Measurements from ENCODE around the gene CALR3. TPM values are rescaled to one million over a fixed set of nuclear protein-coding genes. Genes with fewer than 3 reads are reported as not detected.
"Not testable (repeated sequence)": the region's sequence is repeated elsewhere in the genome, so short reads cannot be mapped to it uniquely, and the experiment has no call there.

Gene CALR3
- total RNA-seq, 1 experiment from 2014 or later = not detected

GRCh38 chr19:16497837-16498236 lies 1.9 kb upstream of the CALR3 start:
- CTCF ChIA-PET = no interaction called here
- H3K4me1 Mint-ChIP-seq (ENCODE audit: low read depth, unreplicated experiment) = no peaks in the 10 kb centered on the region
- intact Hi-C loops (cut with micrococcal nuclease; ENCODE audit: unreplicated experiment) = loop anchor here (2.0 to 10.0 kb wide), 2 partner anchors 25 to 53 kb away; no protein-coding TSS in a partner anchor

GRCh38 chr19:16497042-16497441 lies 1.1 kb upstream of the CALR3 start:
- Histone ChIP-seq H3K9me3 (no peaks in the 10 kb centered on the region), H3K4me3 (ENCODE audit: low read depth, low read length) (peak overlapping the region; percentile 61), H3K36me3 (ENCODE audit: control insufficient read depth, insufficient read depth, low read length) (no peaks in the 10 kb centered on the region), H3K27me3 (replicated peaks; ENCODE audit: control insufficient read depth, insufficient read depth, low read length) (no peaks in the 10 kb centered on the region), H3K4me1 (peaks cover 18% of the 10 kb centered on the region)
- TF ChIP-seq CTCF (IDR thresholded peaks at IDR 0.05; ENCODE audit: insufficient read depth in 1 of 2, low read depth in 1 of 2, low read length in 1 of 2, severe bottlenecking in 1 of 2, unreplicated experiment in 1 of 2) = no peak
- no TSS peak for BruUV-seq (replicated peaks)
- no peak for DNase-seq
- intact Hi-C loops (cut with micrococcal nuclease; ENCODE audit: unreplicated experiment) = loop anchor here (2.0 to 10.0 kb wide), 2 partner anchors 24 to 52 kb away; no protein-coding TSS in a partner anchor
- H3K27me3 Mint-ChIP-seq (ENCODE audit: insufficient read depth, unreplicated experiment) = no peaks in the 10 kb centered on the region
- no peaks in the 10 kb centered on the region for H3K4me1 Mint-ChIP-seq (ENCODE audit: low read depth, unreplicated experiment)
- H3K27ac Mint-ChIP-seq (ENCODE audit: unreplicated experiment) = peak overlapping the region; percentile 82
- CTCF ChIA-PET = no interaction called here
- H3K9me3 Mint-ChIP-seq (ENCODE audit: unreplicated experiment) = no peaks in the 10 kb centered on the region
- no peaks in the 10 kb centered on the region for H3K36me3 Mint-ChIP-seq (ENCODE audit: insufficient read depth, unreplicated experiment)
- POLR2A ChIA-PET = interaction anchor here (0.6 kb wide), 1 partner anchor 131 kb away, joined by 3 read pairs; the partner anchor contains the start of gene MED26
- peak overlapping the region; percentile 91 for H3K4me3 Mint-ChIP-seq (ENCODE audit: unreplicated experiment)

More at GRCh38 chr19:16497837-16498236, 1.9 kb upstream of the CALR3 start:
- H3K9me3 Mint-ChIP-seq (ENCODE audit: unreplicated experiment) = no peaks in the 10 kb centered on the region
- Histone ChIP-seq H3K36me3 (ENCODE audit: control insufficient read depth, insufficient read depth, low read length) (no peaks in the 10 kb centered on the region), H3K4me1 (peaks cover 14% of the 10 kb centered on the region; the same call in 1 of the 2 replicates), H3K4me3 (ENCODE audit: low read depth, low read length) (no peak overlapping the region), H3K27me3 (replicated peaks; ENCODE audit: control insufficient read depth, insufficient read depth, low read length) (no peaks in the 10 kb centered on the region), H3K9me3 (no peaks in the 10 kb centered on the region)
- no peak overlapping the region for H3K27ac Mint-ChIP-seq (ENCODE audit: unreplicated experiment)
- TF ChIP-seq CTCF (IDR thresholded peaks at IDR 0.05; ENCODE audit: insufficient read depth in 1 of 2, low read depth in 1 of 2, low read length in 1 of 2, severe bottlenecking in 1 of 2, unreplicated experiment in 1 of 2) = no peak
- H3K36me3 Mint-ChIP-seq (ENCODE audit: insufficient read depth, unreplicated experiment) = no peaks in the 10 kb centered on the region
- POLR2A ChIA-PET = interaction anchor here (0.6 kb wide), 1 partner anchor 44 kb away, joined by 3 read pairs; no protein-coding TSS in a partner anchor
- no peak for DNase-seq
- H3K4me3 Mint-ChIP-seq (ENCODE audit: unreplicated experiment) = peak overlapping the region; percentile 91
- H3K27me3 Mint-ChIP-seq (ENCODE audit: insufficient read depth, unreplicated experiment) = no peaks in the 10 kb centered on the region
- no TSS peak for BruUV-seq (replicated peaks)

GRCh38 chr19:16496613-16496983 lies 631 bp upstream of the CALR3 start:
- intact Hi-C loops (cut with micrococcal nuclease; ENCODE audit: unreplicated experiment) = loop anchor here (2.0 to 10.0 kb wide), 2 partner anchors 24 to 52 kb away; no protein-coding TSS in a partner anchor
- ChIA-PET CTCF (interaction anchor here (1.2 kb wide), 1 partner anchor 39 kb away, joined by 4 read pairs; no protein-coding TSS in a partner anchor), POLR2A (interaction anchor here (0.6 to 1.3 kb wide), 2 partner anchors 76 to 132 kb away, joined by 3 read pairs; partner anchors contain the start of genes MED26 and SLC35E1)
- DNase-seq = no peak
- no peaks in the 10 kb centered on the region for H3K36me3 ChIP-seq (ENCODE audit: control insufficient read depth, insufficient read depth, low read length)
- Mint-ChIP-seq H3K36me3 (ENCODE audit: insufficient read depth, unreplicated experiment) (no peaks in the 10 kb centered on the region), H3K27ac (ENCODE audit: unreplicated experiment) (peak overlapping the region; percentile 82), H3K9me3 (ENCODE audit: unreplicated experiment) (no peaks in the 10 kb centered on the region), H3K27me3 (ENCODE audit: insufficient read depth, unreplicated experiment) (no peaks in the 10 kb centered on the region), H3K4me3 (ENCODE audit: unreplicated experiment) (peak overlapping the region; percentile 91), H3K4me1 (ENCODE audit: low read depth, unreplicated experiment) (no peaks in the 10 kb centered on the region)
- no TSS peak for BruUV-seq (replicated peaks)
- no peaks in the 10 kb centered on the region for H3K27me3 ChIP-seq (replicated peaks; ENCODE audit: control insufficient read depth, insufficient read depth, low read length)
- peak overlapping the region; percentile 61 for H3K4me3 ChIP-seq (ENCODE audit: low read depth, low read length)
- no peaks in the 10 kb centered on the region for H3K9me3 ChIP-seq
- H3K4me1 ChIP-seq = peaks cover 20% of the 10 kb centered on the region
- TF ChIP-seq CTCF (IDR thresholded peaks at IDR 0.05; ENCODE audit: insufficient read depth in 1 of 2, low read depth in 1 of 2, low read length in 1 of 2, severe bottlenecking in 1 of 2, unreplicated experiment in 1 of 2) = no peak

- POLR2A ChIA-PET; intact Hi-C loops (cut with micrococcal nuclease; ENCODE audit: unreplicated experiment); H3K4me1 ChIP-seq; H3K27me3 ChIP-seq (replicated peaks; ENCODE audit: control insufficient read depth, insufficient read depth, low read length); H3K4me3 ChIP-seq (ENCODE audit: low read depth, low read length); H3K36me3 Mint-ChIP-seq (ENCODE audit: insufficient read depth, unreplicated experiment); H3K36me3 ChIP-seq (ENCODE audit: control insufficient read depth, insufficient read depth, low read length); H3K27me3 Mint-ChIP-seq (ENCODE audit: insufficient read depth, unreplicated experiment); H3K9me3 ChIP-seq; H3K27ac Mint-ChIP-seq (ENCODE audit: unreplicated experiment); H3K9me3 Mint-ChIP-seq (ENCODE audit: unreplicated experiment); H3K4me3 Mint-ChIP-seq (ENCODE audit: unreplicated experiment); DNase-seq; BruUV-seq (replicated peaks); H3K4me1 Mint-ChIP-seq (ENCODE audit: low read depth, unreplicated experiment): not testable (repeated sequence)
- CTCF ChIA-PET = interaction anchor here (0.7 to 1.0 kb wide), 2 partner anchors 25 to 29 kb away, joined by 6 to 8 read pairs; no protein-coding TSS in a partner anchor
These were observed 9.5 kb downstream of the CALR3 start for GRCh38 chr19:16486476-16486875.
